Memory B cell (primary cell): Measurements from ENCODE around the gene FLNB.
A peak's percentile ranks its signal among the peaks of the same experiment; 100 is the strongest.

Experiments used
- ATAC-seq: fragments of 150-1000 bp; cut with Tn5 transposase; 2 replicates; pipeline ENCODE4 v1.10.0; 2021; ENCODE audit warnings: low read depth, mild to moderate bottlenecking, moderate library complexity
- DNase-seq, 2 donors: peaks; one replicate each; pipeline ENCODE4 v3.0.0; 2022; ENCODE audit warnings: low spot score in 2 of 2
- H3K27ac Mint-ChIP-seq: one replicate; pipeline ENCODE4 v1.8.0; 2022; ENCODE audit warnings: mild to moderate bottlenecking, moderate library complexity, mixed read lengths
- H3K27me3 Mint-ChIP-seq: one replicate; pipeline ENCODE4 v1.8.0; 2022; ENCODE audit warnings: mixed read lengths
- H3K36me3 Mint-ChIP-seq: one replicate; pipeline ENCODE4 v1.8.0; 2022; ENCODE audit warnings: mild to moderate bottlenecking, mixed read lengths
- H3K4me1 Mint-ChIP-seq: one replicate; pipeline ENCODE4 v1.8.0; 2022; ENCODE audit warnings: mixed read lengths
- H3K4me3 Mint-ChIP-seq: one replicate; pipeline ENCODE4 v1.8.0; 2022; ENCODE audit warnings: mild to moderate bottlenecking, moderate library complexity, mixed read lengths
- H3K9me3 Mint-ChIP-seq: one replicate; pipeline ENCODE4 v1.8.0; 2022; ENCODE audit warnings: mixed read lengths

Gene FLNB

GRCh38 chr3:58093574-58094195 is 85.5 kb downstream of the FLNB start:
- no peak for DNase-seq
- Mint-ChIP-seq H3K27me3 (no peaks in the 10 kb centered on the region), H3K9me3 (no peaks in the 10 kb centered on the region), H3K4me3 (no peak overlapping the region), H3K27ac (no peak overlapping the region), H3K4me1 (peaks cover 6% of the 10 kb centered on the region), H3K36me3 (peaks cover 42% of the 10 kb centered on the region)
- no peak for ATAC-seq

DNA sequence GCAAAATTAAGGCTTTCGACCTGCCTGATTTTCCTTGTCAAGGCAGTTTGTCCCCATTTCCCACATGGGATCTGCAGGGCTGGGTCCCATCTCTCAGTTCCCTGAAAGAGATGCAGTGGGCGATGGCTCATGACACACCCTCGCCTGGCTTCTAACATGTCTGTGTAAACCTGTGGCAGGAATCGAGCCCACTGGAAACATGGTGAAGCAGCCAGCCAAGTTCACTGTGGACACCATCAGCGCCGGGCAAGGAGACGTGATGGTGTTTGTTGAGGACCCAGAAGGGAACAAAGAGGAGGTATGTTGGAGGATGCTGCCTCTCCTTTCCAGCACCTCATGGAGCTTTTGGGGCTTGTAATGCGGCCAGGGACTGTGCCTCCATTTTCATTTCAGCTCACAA is 86.4 kb downstream of the FLNB start:
- Mint-ChIP-seq H3K4me1 (peaks cover 3% of the 10 kb centered on the region), H3K36me3 (peaks cover 43% of the 10 kb centered on the region), H3K27ac (no peak overlapping the region), H3K27me3 (no peaks in the 10 kb centered on the region), H3K9me3 (no peaks in the 10 kb centered on the region), H3K4me3 (no peak overlapping the region)
- DNase-seq (no peak), ATAC-seq (no peak)

DNA sequence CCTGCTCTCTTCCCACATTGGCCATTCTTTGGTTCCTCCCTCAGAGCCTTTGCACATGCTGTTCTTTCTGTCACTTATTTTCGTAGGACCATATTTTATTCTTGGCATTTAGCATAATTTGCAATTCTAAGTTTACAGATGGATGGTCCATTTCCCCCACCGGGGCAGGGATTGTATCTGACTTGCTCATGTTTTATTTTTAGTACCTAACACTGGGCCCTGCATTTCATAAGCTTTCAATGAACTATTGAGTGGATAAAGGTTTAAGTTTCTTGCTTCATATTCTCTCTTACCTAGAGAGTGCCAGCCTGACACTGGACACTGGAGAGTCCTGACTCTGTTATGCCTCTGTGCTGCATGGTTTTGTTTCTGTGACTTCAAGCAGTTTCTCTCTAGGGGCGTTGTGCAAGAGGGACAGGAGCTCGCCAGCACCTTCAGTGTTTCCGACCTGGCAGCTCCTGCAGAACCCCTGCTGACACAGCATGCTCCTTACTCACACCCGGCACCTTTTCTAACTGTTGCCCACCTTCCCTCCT is 87.4 kb downstream of the FLNB start:
- DNase-seq: no peak
- no peak for ATAC-seq
- H3K9me3 Mint-ChIP-seq: no peaks in the 10 kb centered on the region
- peak overlapping the region; percentile 76 for H3K27ac Mint-ChIP-seq
- peaks cover 3% of the 10 kb centered on the region for H3K4me1 Mint-ChIP-seq
- peaks cover 48% of the 10 kb centered on the region for H3K36me3 Mint-ChIP-seq
- no peak overlapping the region for H3K4me3 Mint-ChIP-seq
- no peaks in the 10 kb centered on the region for H3K27me3 Mint-ChIP-seq

DNA sequence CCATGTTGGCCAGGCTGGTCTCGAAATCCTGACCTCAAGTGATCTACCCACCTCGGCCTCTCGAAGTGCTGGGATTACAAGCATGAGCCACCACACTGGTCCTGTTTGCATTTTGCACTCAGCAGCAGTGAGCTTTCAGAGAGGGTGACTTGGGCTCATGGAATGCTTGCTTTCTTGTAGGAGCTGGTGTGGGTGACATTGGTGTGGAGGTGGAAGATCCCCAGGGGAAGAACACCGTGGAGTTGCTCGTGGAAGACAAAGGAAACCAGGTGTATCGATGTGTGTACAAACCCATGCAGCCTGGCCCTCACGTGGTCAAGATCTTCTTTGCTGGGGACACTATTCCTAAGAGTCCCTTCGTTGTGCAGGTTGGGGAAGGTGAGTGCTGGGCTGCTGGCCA is 90.3 kb downstream of the FLNB start:
- H3K36me3 Mint-ChIP-seq: peaks cover 46% of the 10 kb centered on the region
- no peak overlapping the region for H3K27ac Mint-ChIP-seq

DNA sequence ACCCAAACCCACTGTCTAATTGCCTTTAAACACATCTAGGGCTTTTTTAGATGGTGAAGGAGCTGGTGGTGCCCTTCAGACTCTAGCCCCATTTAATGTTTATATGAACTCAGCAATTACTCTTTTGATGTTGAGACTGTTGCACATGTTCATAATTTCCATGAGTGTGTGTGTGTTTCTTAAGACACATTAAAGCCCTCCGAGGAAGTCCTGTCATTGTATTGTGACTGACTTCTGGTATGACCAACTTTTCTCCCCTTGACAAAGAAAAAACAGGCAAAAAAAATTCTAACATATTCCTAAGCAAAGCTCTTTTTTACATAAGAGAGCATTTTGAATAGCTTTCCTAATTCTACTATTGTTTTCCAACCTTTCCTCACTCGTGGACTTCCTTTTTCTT is 91.6 kb downstream of the FLNB start:
- H3K36me3 Mint-ChIP-seq: peaks cover 47% of the 10 kb centered on the region
- ATAC-seq: no peak

More for the DNA sequence above, 90.3 kb downstream of the FLNB start:
- no peak for ATAC-seq
- Mint-ChIP-seq H3K4me3 (no peak overlapping the region), H3K27me3 (no peaks in the 10 kb centered on the region), H3K9me3 (no peaks in the 10 kb centered on the region), H3K4me1 (peaks cover 3% of the 10 kb centered on the region)
- no peak for DNase-seq

DNA sequence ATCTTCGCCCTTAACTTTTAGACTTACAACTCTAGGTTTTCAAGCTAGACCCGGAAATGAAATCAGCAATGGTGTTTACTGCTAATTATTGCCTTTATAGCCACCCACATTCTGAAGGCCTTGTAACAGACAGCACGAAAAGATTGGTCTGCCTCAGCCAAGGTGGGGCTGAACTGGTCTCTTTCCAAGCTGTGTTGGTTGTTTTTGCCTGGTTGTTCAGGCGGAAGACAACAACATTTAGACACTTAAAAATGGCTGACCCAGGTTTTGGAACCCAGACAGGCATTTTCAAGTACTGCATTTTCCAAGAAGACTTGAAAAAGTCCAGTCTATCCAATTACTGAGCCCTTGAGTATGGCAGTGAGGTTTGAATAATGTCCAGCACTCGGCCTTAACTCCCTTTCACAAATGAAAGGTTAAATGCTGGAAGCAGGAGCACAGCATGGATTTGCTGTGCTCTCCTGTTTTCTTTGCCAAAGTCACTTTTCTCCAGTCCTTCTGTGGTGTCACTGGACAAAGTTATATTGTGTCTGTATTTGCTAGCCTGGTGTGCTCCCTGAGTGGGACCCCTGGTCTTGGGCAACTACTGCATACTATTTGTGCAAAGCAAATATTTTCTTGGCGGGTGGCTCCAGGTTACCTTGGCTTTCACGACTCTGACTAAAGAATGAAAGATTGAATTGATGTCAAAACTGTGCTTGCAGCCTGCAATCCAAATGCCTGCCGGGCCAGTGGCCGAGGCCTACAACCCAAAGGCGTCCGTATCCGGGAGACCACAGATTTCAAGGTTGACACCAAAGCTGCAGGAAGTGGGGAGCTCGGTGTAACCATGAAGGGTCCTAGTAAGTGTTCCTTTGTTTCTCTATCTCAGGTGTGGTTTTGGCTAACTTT is 93.5 kb downstream of the FLNB start:
- H3K27ac Mint-ChIP-seq: no peak overlapping the region
- H3K4me1 Mint-ChIP-seq: no peaks in the 10 kb centered on the region
- peaks cover 41% of the 10 kb centered on the region for H3K36me3 Mint-ChIP-seq
- no peaks in the 10 kb centered on the region for H3K9me3 Mint-ChIP-seq
- DNase-seq (no peak), ATAC-seq (no peak)
- H3K27me3 Mint-ChIP-seq: no peaks in the 10 kb centered on the region
- H3K4me3 Mint-ChIP-seq: no peak overlapping the region

More for the DNA sequence above, 91.6 kb downstream of the FLNB start:
- no peaks in the 10 kb centered on the region for H3K4me1 Mint-ChIP-seq
- H3K27me3 Mint-ChIP-seq: no peaks in the 10 kb centered on the region
- H3K27ac Mint-ChIP-seq: peak overlapping the region; percentile 7
- no peak overlapping the region for H3K4me3 Mint-ChIP-seq
- no peaks in the 10 kb centered on the region for H3K9me3 Mint-ChIP-seq
- no peak for DNase-seq

DNA sequence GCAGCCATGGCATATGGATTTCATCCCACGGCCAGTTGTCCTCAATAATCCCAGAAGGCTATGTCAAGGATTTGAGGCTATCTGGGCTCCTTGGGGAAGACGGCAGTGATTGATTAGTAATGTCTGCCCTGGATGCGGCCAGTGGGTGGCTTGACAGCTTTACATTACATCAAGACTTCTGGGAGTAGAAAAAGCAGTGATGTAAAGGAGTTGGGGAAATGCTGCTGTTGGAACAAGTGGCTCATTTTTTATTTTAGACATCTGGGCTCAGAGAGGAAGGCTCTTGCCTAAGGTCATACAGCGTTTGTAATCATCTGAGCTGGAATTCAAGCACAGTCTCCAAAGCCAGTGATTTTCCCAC is 94.1 kb downstream of the FLNB start:
- H3K27me3 Mint-ChIP-seq: no peaks in the 10 kb centered on the region
- peaks cover 38% of the 10 kb centered on the region for H3K36me3 Mint-ChIP-seq
- DNase-seq (no peak), ATAC-seq (no peak)
- no peak overlapping the region for H3K27ac Mint-ChIP-seq
- no peaks in the 10 kb centered on the region for H3K4me1 Mint-ChIP-seq
- H3K9me3 Mint-ChIP-seq: no peaks in the 10 kb centered on the region
- H3K4me3 Mint-ChIP-seq: no peak overlapping the region

DNA sequence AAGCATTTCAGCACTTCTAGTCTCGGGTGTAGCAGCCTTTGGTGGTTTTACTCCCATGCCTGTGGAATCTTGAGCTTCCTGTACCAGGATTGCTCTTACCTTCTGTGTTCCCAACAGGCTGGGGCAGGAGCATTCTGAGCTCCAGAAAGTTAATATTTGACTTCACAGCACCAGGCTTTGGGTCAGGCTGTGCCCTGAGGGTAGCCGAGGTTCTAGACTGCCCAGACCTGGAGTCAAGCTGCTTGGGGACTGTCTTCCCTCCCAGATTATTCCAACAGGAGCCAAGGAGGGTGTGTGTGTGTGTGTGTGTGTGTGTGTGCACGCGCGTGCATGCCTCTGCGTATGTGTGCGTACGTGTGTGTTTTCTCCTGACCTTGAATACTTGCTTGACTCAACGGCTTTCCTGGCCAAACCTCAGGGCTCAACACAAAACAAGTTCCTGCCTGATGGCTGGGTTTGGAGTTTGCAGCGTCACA is 94.8 kb downstream of the FLNB start:
- Mint-ChIP-seq H3K4me1 (no peaks in the 10 kb centered on the region), H3K4me3 (no peak overlapping the region), H3K27me3 (no peaks in the 10 kb centered on the region), H3K36me3 (peaks cover 37% of the 10 kb centered on the region), H3K27ac (no peak overlapping the region), H3K9me3 (no peaks in the 10 kb centered on the region)
- ATAC-seq: no peak
- DNase-seq: no peak

- ATAC-seq (no peak), DNase-seq (no peak)
- H3K27ac Mint-ChIP-seq: no peak overlapping the region
Measured at GRCh38 chr3:58104151-58104550, 95.9 kb downstream of the FLNB start.

GRCh38 chr3:58104712-58105111 is 96.5 kb downstream of the FLNB start:
- Mint-ChIP-seq H3K27ac (no peak overlapping the region), H3K4me3 (no peak overlapping the region), H3K27me3 (no peaks in the 10 kb centered on the region), H3K36me3 (peaks cover 35% of the 10 kb centered on the region), H3K9me3 (no peaks in the 10 kb centered on the region), H3K4me1 (no peaks in the 10 kb centered on the region)
- no peak for DNase-seq
- no peak for ATAC-seq

More at GRCh38 chr3:58104151-58104550, 95.9 kb downstream of the FLNB start:
- Mint-ChIP-seq H3K36me3 (peaks cover 35% of the 10 kb centered on the region), H3K9me3 (no peaks in the 10 kb centered on the region), H3K4me1 (no peaks in the 10 kb centered on the region), H3K4me3 (no peak overlapping the region), H3K27me3 (no peaks in the 10 kb centered on the region)

- ATAC-seq: no peak
- DNase-seq: no peak
- no peaks in the 10 kb centered on the region for H3K4me1 Mint-ChIP-seq
- no peak overlapping the region for H3K27ac Mint-ChIP-seq
- H3K9me3 Mint-ChIP-seq: no peaks in the 10 kb centered on the region
- no peak overlapping the region for H3K4me3 Mint-ChIP-seq
- no peaks in the 10 kb centered on the region for H3K27me3 Mint-ChIP-seq
- H3K36me3 Mint-ChIP-seq: peaks cover 35% of the 10 kb centered on the region
Measured at GRCh38 chr3:58105196-58105595, 97.0 kb downstream of the FLNB start.

GRCh38 chr3:58106061-58106460 is 97.8 kb downstream of the FLNB start:
- ATAC-seq: no peak
- no peak overlapping the region for H3K27ac Mint-ChIP-seq

GRCh38 chr3:58106640-58107039 is 98.4 kb downstream of the FLNB start:
- Mint-ChIP-seq H3K27me3 (no peaks in the 10 kb centered on the region), H3K4me1 (peaks cover 3% of the 10 kb centered on the region), H3K9me3 (no peaks in the 10 kb centered on the region), H3K4me3 (no peak overlapping the region), H3K36me3 (peaks cover 34% of the 10 kb centered on the region), H3K27ac (no peak overlapping the region)
- ATAC-seq (no peak), DNase-seq (no peak)

More at GRCh38 chr3:58106061-58106460, 97.8 kb downstream of the FLNB start:
- Mint-ChIP-seq H3K36me3 (peaks cover 32% of the 10 kb centered on the region), H3K4me3 (no peak overlapping the region), H3K9me3 (no peaks in the 10 kb centered on the region), H3K4me1 (no peaks in the 10 kb centered on the region), H3K27me3 (no peaks in the 10 kb centered on the region)
- DNase-seq: no peak

DNA sequence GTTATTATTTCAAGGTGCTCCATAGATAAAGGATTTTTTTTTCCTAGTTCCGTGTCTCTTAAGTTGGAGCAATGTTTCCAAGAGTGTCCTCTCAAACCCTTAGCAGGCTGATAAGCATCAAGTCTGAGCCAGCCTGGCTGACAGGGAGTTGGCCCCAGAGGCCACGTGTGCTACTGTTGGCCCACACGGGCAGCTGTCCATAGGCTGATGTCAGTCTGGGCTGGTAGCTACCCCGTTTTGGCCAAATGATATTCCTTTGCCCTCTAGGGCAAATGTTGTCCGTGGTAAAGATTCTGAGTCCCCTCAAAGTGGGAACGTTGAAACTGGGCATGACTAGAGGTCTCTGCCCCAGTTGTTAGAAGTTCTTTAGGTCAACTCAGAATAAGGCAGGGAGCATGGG is 99.4 kb downstream of the FLNB start:
- DNase-seq: no peak
- H3K4me1 Mint-ChIP-seq: peaks cover 5% of the 10 kb centered on the region
- H3K4me3 Mint-ChIP-seq: no peak overlapping the region
- no peak for ATAC-seq
- no peaks in the 10 kb centered on the region for H3K9me3 Mint-ChIP-seq
- H3K27ac Mint-ChIP-seq: peak overlapping the region; percentile 14
- peaks cover 33% of the 10 kb centered on the region for H3K36me3 Mint-ChIP-seq
- no peaks in the 10 kb centered on the region for H3K27me3 Mint-ChIP-seq
